Hepatocyte (in vitro differentiated cells): ENCODE data around the gene ADORA1.

Experiments used
- EZH2 ChIP-seq: fragments of 200-600 bp; sonication (generic); IDR thresholded peaks from 2 replicates; pipeline ENCODE4 v1.6.1; 2016; ENCODE audit warnings: antibody characterized with exemption, mild to moderate bottlenecking, borderline replicate concordance
- EZH2phosphoT487 ChIP-seq: fragments of 200-600 bp; sonication (generic); IDR thresholded peaks from one replicate; pipeline ENCODE4 v1.6.1; 2018; ENCODE audit warnings: antibody characterized with exemption, mild to moderate bottlenecking, low read depth, moderate library complexity; ENCODE audit not compliant: unreplicated experiment, severe bottlenecking
- TF ChIP-seq, protein P1 (sequence below): fragments of 200-600 bp; sonication (generic); IDR thresholded peaks from 2 replicates; pipeline ENCODE4 v1.5.1; 2016; ENCODE audit warnings: antibody characterized with exemption, mild to moderate bottlenecking; ENCODE audit not compliant: poor library complexity

DNA sequence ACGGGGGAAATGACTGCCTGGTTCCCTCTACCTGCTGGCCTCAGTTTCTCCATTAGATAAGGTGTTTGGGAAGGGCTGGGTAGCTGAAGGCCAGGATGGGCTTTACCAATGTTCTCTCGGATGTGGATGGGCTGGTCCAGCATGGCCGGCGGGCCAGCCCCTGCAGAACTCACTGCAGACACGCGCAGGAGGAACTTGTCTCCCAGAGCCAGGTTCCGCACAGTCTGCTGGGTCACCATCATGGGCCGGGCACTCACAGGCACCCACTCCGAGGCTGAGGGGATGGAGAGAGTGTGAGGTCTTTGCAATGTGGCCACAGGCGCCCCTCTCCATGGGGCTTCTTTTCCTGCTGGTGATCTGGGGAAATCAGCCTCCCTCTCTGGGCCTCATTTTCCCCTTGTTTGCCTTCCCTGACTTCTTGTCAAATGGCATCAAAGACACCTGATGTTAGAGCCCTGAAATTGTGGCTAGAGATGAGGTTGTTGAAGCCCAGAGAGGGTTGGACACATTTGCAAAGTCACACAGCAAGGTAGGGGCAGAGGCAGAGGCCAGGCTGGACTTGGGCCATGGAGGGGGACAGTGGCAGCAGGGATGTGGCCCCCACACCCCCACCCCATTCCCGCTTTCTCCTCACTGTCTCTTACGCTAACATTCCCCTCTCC is 46.9 kb downstream of the ADORA1 start:
- TF ChIP-seq, protein P1, sequence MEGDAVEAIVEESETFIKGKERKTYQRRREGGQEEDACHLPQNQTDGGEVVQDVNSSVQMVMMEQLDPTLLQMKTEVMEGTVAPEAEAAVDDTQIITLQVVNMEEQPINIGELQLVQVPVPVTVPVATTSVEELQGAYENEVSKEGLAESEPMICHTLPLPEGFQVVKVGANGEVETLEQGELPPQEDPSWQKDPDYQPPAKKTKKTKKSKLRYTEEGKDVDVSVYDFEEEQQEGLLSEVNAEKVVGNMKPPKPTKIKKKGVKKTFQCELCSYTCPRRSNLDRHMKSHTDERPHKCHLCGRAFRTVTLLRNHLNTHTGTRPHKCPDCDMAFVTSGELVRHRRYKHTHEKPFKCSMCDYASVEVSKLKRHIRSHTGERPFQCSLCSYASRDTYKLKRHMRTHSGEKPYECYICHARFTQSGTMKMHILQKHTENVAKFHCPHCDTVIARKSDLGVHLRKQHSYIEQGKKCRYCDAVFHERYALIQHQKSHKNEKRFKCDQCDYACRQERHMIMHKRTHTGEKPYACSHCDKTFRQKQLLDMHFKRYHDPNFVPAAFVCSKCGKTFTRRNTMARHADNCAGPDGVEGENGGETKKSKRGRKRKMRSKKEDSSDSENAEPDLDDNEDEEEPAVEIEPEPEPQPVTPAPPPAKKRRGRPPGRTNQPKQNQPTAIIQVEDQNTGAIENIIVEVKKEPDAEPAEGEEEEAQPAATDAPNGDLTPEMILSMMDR, result no peak
- TF ChIP-seq EZH2, result no peak
- no peak for TF ChIP-seq EZH2phosphoT487
